CD14-positive monocyte (primary cell): ENCODE data around the gene FCRL4. TPM values are rescaled to one million over a fixed set of nuclear protein-coding genes. Genes with fewer than 3 reads are reported as not detected.

Source experiments
- DNase-seq, 3 donors: peaks; one replicate each; pipeline ENCODE4 v3.0.0-alpha.2; 2011 to 2022
- H2AFZ ChIP-seq: 2 replicates; pipeline ENCODE4 v1.6.0; 2012; ENCODE audit warnings: mild to moderate bottlenecking, low read depth, low read length, inconsistent platforms; ENCODE audit not compliant: insufficient read depth, poor library complexity, severe bottlenecking
- H3K27ac ChIP-seq, 2 donors: 1 replicate in 1 of 2; 2 replicates in 1 of 2; pipeline ENCODE4 v1.5.1; 2012 to 2013; ENCODE audit warnings: low read length in 2 of 2, control low read depth in 1 of 2, inconsistent platforms in 1 of 2, low read depth in 1 of 2, mild to moderate bottlenecking in 1 of 2
- H3K27me3 ChIP-seq, 2 donors: one replicate each; pipeline versions ENCODE4 v1.6.0 to v1.6.1; 2011 to 2013; ENCODE audit warnings: low read length in 2 of 2; ENCODE audit not compliant: control insufficient read depth in 2 of 2, insufficient read depth in 2 of 2
- H3K36me3 ChIP-seq, 2 donors: replicated peaks in 1 of 2; 1 replicate in 1 of 2; 2 replicates in 1 of 2; pipeline versions ENCODE4 v1.5.1 to v1.6.1; 2012 to 2013; ENCODE audit warnings: low read length in 2 of 2, control low read depth in 1 of 2, inconsistent platforms in 1 of 2, mild to moderate bottlenecking in 1 of 2; ENCODE audit not compliant: insufficient read depth in 2 of 2, control insufficient read depth in 1 of 2
- H3K4me1 ChIP-seq, 2 donors: 1 replicate in 1 of 2; 2 replicates in 1 of 2; pipeline versions ENCODE4 v1.5.1 to v1.6.1; 2012 to 2013; ENCODE audit warnings: low read length in 2 of 2, control low read depth in 1 of 2, inconsistent platforms in 1 of 2, mild to moderate bottlenecking in 1 of 2, moderate library complexity in 1 of 2; ENCODE audit not compliant: insufficient read depth in 2 of 2, control insufficient read depth in 1 of 2
- H3K4me2 ChIP-seq: replicated peaks from 2 replicates; pipeline ENCODE3; 2012; ENCODE audit warnings: low read length, moderate library complexity, mild to moderate bottlenecking; ENCODE audit not compliant: poor library complexity, severe bottlenecking; ENCODE audit errors: extremely low read depth
- H3K4me3 ChIP-seq, 3 experiments: fragments of 200-600 bp in 1 of 3; sonication (generic) in 1 of 3; replicated peaks in 1 of 3; 1 replicate in 2 of 3; 2 replicates in 1 of 3; pipeline ENCODE4 v1.5.1; 2011 to 2013; ENCODE audit warnings: low read length in 3 of 3, mild to moderate bottlenecking in 3 of 3, control low read depth in 2 of 3, low read depth in 2 of 3, inconsistent platforms in 1 of 3, moderate library complexity in 1 of 3
- H3K79me2 ChIP-seq: 2 replicates; pipeline ENCODE4 v1.6.0; 2012; ENCODE audit warnings: mild to moderate bottlenecking, control low read depth, inconsistent platforms, low read length, moderate library complexity; ENCODE audit not compliant: insufficient read depth
- H3K9ac ChIP-seq: 2 replicates; pipeline ENCODE4 v1.6.0; 2017; ENCODE audit warnings: low read length, mild to moderate bottlenecking; ENCODE audit not compliant: insufficient read depth, poor library complexity, severe bottlenecking
- H3K9me3 ChIP-seq, 2 donors: replicated peaks in 1 of 2; 1 replicate in 1 of 2; 2 replicates in 1 of 2; pipeline versions ENCODE4 v1.5.1 to v1.6.1; 2012 to 2013; ENCODE audit warnings: low read length in 2 of 2, control low read depth in 1 of 2; ENCODE audit not compliant: control insufficient read depth in 1 of 2, insufficient read depth in 1 of 2
- H4K20me1 ChIP-seq: 2 replicates; pipeline ENCODE4 v1.6.0; 2012; ENCODE audit warnings: mild to moderate bottlenecking, low read length, control low read depth, moderate library complexity; ENCODE audit not compliant: insufficient read depth
- H3K27ac Mint-ChIP-seq, 7 donors: one replicate each; pipeline ENCODE4 v1.8.0; 2020; ENCODE audit warnings: mild to moderate bottlenecking in 7 of 7, mixed read lengths in 7 of 7, moderate library complexity in 6 of 7, inconsistent platforms in 2 of 7
- H3K27me3 Mint-ChIP-seq, 3 donors: one replicate each; pipeline ENCODE4 v1.8.0; 2021 to 2022; ENCODE audit warnings: low read depth in 3 of 3, mild to moderate bottlenecking in 3 of 3, mixed read lengths in 3 of 3, moderate library complexity in 3 of 3, inconsistent platforms in 1 of 3
- H3K36me3 Mint-ChIP-seq, 2 donors: one replicate each; pipeline ENCODE4 v1.8.0; 2020; ENCODE audit warnings: mixed read lengths in 2 of 2, inconsistent platforms in 1 of 2, mild to moderate bottlenecking in 1 of 2
- H3K4me1 Mint-ChIP-seq: one replicate; pipeline ENCODE4 v1.8.0; 2020; ENCODE audit warnings: mild to moderate bottlenecking, mixed read lengths
- H3K4me3 Mint-ChIP-seq, 2 donors: one replicate each; pipeline ENCODE4 v1.8.0; 2020; ENCODE audit warnings: mild to moderate bottlenecking in 2 of 2, mixed read lengths in 2 of 2, moderate library complexity in 1 of 2
- H3K9me3 Mint-ChIP-seq, 7 donors: one replicate each; pipeline ENCODE4 v1.8.0; 2020 to 2022; ENCODE audit warnings: mixed read lengths in 7 of 7, mild to moderate bottlenecking in 6 of 7, moderate library complexity in 6 of 7, inconsistent platforms in 2 of 7
- WGBS: methylation state at CpG from one replicate; pipeline ENCODE4 v1.1.5; 2013; ENCODE audit warnings: missing lambda C conversion rate; ENCODE audit not compliant: insufficient coverage; 5-methylcytosine and 5-hydroxymethylcytosine counted together
- intact Hi-C, 2 donors: fragments of 100-400 bp; cut with micrococcal nuclease; formaldehyde crosslinking; loops; one replicate each; pipeline versions ENCODE4 v1.15.0 to v1.15.1; 2023
- polyA plus RNA-seq, 3 donors: library from polyadenylated mRNA; depleted of rRNA in 1 of 3; unstranded in 2 of 3; stranded (reverse) in 1 of 3; fragments of 300-500 nt in 2 of 3; fragments of >200 nt in 1 of 3; fragmentation: Illumina TruSeq in 2 of 3; gene quantifications; 1 replicate in 2 of 3; 2 replicates in 1 of 3; pipeline ENCODE4 v1.2.3, GENCODE V29; 2012 to 2021
- TF ChIP-seq, protein P1 (sequence below): fragments of 200-600 bp; IDR thresholded peaks from one replicate; pipeline ENCODE4 v1.8.0; 2022; ENCODE audit warnings: antibody characterized with exemption, mild to moderate bottlenecking

Gene FCRL4
- polyA plus RNA-seq, 3 donors = not detected

- intact Hi-C loops = loop anchor here in 1 of 2 donors (10.0 kb wide), 1 partner anchor 360 kb away; no protein-coding TSS in a partner anchor
- no peak for DNase-seq
- no CpG with 5 or more reads among the region's 1 CpG for WGBS
- Mint-ChIP-seq H3K27ac (no peak overlapping the region), H3K4me1 (no peaks in the 10 kb centered on the region), H3K9me3 (no peaks in the 10 kb centered on the region), H3K4me3 (peak overlapping the region in 1 of 2 donors; percentile 14), H3K36me3 (no peaks in the 10 kb centered on the region), H3K27me3 (peaks cover 20 to 56% (median 43%) of the 10 kb centered on the region in 3 donors)
- Histone ChIP-seq H2AFZ (no peak overlapping the region), H3K27ac (no peak overlapping the region), H4K20me1 (no peaks in the 10 kb centered on the region), H3K4me1 (no peaks in the 10 kb centered on the region), H3K9me3 (no peaks in the 10 kb centered on the region), H3K36me3 (no peaks in the 10 kb centered on the region), H3K4me2 (no peak overlapping the region), H3K4me3 (no peak overlapping the region), H3K9ac (no peak overlapping the region), H3K79me2 (no peaks in the 10 kb centered on the region), H3K27me3 (peaks cover 27 to 42% of the 10 kb centered on the region in 2 donors)
- TF ChIP-seq, protein P1, sequence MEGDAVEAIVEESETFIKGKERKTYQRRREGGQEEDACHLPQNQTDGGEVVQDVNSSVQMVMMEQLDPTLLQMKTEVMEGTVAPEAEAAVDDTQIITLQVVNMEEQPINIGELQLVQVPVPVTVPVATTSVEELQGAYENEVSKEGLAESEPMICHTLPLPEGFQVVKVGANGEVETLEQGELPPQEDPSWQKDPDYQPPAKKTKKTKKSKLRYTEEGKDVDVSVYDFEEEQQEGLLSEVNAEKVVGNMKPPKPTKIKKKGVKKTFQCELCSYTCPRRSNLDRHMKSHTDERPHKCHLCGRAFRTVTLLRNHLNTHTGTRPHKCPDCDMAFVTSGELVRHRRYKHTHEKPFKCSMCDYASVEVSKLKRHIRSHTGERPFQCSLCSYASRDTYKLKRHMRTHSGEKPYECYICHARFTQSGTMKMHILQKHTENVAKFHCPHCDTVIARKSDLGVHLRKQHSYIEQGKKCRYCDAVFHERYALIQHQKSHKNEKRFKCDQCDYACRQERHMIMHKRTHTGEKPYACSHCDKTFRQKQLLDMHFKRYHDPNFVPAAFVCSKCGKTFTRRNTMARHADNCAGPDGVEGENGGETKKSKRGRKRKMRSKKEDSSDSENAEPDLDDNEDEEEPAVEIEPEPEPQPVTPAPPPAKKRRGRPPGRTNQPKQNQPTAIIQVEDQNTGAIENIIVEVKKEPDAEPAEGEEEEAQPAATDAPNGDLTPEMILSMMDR = no peak
Observed at GRCh38 chr1:157574836-157575235, 23.0 kb downstream of the FCRL4 start.

GRCh38 chr1:157566484-157567300, 31.2 kb downstream of the FCRL4 start:
- peak overlapping the region in 1 of 2 donors; percentile 43 for H3K27ac ChIP-seq

More at GRCh38 chr1:157566484-157567300, 31.2 kb downstream of the FCRL4 start:
- Histone ChIP-seq H4K20me1 (no peaks in the 10 kb centered on the region), H3K36me3 (no peaks in the 10 kb centered on the region), H3K9ac (no peak overlapping the region), H3K4me1 (peaks cover 30 to 45% of the 10 kb centered on the region in 2 donors), H3K79me2 (no peaks in the 10 kb centered on the region), H2AFZ (no peak overlapping the region), H3K4me2 (peak overlapping the region; percentile 48), H3K4me3 (peak overlapping the region in 1 of 3 experiments; percentile 41), H3K27me3 (peaks cover 13 to 16% of the 10 kb centered on the region in 2 donors), H3K9me3 (no peaks in the 10 kb centered on the region)
- Mint-ChIP-seq H3K27me3 (peaks cover 6 to 37% (median 9%) of the 10 kb centered on the region in 3 donors), H3K9me3 (peaks cover 0 to 3% (median 0%) of the 10 kb centered on the region in 7 donors), H3K4me3 (peak overlapping the region in 1 of 2 donors; percentile 21), H3K4me1 (peaks cover 43% of the 10 kb centered on the region), H3K27ac (peak overlapping the region in 2 of 7 donors; percentile 50 to 68), H3K36me3 (no peaks in the 10 kb centered on the region)
- TF ChIP-seq, protein P1 = no peak
- 93% methylated on average over 9 of the region's 14 CpGs for WGBS
- intact Hi-C loops = no loop called here
- peak; percentile 17 to 59 (median 21) for DNase-seq
